Measurements from ENCODE around the gene ZNF683. TPM values are rescaled to one million over a fixed set of nuclear protein-coding genes. Genes with fewer than 3 reads are reported as not detected.

Gene ZNF683
- total RNA-seq, 1 donor from 2014 or later: not detected

DNA sequence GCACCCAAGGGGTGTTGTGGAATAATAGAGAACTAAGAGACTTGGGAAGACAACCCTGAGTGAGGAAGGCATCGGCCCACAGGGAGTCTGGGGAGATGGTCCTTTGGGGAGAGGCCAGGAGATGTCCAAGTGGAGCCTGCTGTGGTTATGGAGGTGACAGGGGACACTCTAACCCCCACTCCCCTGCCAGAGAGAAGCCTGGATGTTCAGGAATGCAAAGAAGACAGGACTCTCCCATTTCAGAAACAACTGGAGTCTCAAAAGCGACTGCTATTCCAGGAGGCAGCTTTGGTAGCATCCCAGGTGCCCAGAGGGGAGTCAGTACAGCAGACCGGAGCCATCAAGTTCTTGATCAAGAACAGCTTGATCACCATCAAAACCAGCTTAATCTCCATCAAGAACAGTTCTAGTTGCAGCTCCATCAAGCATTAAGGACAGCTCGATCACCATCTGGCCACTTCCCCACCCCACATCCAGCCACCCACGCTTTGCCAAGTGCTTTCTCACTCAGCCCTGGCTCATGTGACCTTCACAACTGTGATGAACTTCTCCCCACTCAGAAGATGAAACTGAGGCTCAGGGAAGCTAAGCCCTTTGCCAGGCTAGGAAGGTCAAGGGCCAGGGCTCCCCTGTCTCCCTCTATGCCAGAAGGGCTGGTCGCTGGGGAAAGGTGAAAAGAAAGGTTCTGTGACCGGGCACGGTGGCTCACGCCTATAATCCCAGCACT is 54.0 kb downstream of the ZNF683 start:
- no peak for DNase-seq (ENCODE audit: low spot score)
- intact Hi-C loops (cut with DNase I): no loop called here

DNA sequence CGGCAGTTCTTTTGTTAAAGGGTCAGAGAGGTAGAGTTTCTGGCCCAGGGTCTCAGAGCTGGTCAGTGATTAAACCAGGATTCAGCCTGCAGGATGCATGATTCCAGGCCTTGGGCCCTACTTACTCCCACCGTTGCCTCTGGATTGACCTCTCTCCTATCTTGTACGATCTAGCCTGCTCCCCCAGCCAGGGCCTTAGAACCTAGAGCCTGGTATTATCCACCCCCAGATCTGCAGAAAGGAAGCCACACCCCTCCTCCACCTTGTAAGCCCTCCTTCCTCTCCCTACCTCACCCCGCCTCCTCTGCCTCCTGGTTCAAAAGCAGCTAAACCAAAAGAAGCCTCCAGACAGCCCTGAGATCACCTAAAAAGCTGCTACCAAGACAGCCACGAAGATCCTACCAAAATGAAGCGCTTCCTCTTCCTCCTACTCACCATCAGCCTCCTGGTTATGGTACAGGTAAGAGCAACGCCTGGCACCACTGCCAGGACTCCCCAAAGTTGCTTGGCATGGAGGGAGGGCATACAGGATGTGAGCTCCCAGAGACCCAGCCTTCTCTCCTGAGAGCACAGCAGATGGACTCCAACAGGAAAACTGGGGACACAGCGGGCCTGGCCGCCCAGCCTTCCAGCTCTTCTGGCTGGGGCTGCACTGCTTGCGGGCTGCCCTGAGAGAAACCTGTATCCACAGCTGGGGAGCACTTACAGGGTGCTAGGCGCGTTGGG is 54.8 kb downstream of the ZNF683 start, which contains the start of gene CD52:
Gene CD52, plus strand, starts transcription at position 347 of the 726 bp plus-strand sequence. Its CDS starts 60 bp downstream, at position 407.
- no peak for DNase-seq (ENCODE audit: low spot score)
- intact Hi-C loops (cut with DNase I): no loop called here

DNA sequence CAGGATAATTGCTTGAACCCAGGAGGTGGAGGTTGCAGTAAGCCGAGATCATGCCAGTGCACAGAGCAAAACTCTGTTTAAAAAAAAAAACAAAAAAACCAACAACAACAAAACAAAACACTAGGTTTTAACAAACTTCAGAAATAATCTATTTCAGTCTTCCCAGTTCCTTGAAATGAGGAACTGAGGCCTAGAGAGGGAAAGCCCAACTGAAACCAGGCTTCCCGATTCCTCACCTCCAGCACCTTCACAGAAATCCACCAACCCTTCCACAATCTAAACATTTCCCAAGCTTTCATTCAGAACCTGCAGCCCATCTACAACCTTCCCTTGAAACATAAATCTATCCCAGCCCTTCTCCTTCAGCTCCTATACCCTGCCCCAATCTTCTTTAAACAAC is 55.4 kb downstream of the ZNF683 start:
- intact Hi-C loops (cut with DNase I): no loop called here
- no peak for DNase-seq (ENCODE audit: low spot score)

DNA sequence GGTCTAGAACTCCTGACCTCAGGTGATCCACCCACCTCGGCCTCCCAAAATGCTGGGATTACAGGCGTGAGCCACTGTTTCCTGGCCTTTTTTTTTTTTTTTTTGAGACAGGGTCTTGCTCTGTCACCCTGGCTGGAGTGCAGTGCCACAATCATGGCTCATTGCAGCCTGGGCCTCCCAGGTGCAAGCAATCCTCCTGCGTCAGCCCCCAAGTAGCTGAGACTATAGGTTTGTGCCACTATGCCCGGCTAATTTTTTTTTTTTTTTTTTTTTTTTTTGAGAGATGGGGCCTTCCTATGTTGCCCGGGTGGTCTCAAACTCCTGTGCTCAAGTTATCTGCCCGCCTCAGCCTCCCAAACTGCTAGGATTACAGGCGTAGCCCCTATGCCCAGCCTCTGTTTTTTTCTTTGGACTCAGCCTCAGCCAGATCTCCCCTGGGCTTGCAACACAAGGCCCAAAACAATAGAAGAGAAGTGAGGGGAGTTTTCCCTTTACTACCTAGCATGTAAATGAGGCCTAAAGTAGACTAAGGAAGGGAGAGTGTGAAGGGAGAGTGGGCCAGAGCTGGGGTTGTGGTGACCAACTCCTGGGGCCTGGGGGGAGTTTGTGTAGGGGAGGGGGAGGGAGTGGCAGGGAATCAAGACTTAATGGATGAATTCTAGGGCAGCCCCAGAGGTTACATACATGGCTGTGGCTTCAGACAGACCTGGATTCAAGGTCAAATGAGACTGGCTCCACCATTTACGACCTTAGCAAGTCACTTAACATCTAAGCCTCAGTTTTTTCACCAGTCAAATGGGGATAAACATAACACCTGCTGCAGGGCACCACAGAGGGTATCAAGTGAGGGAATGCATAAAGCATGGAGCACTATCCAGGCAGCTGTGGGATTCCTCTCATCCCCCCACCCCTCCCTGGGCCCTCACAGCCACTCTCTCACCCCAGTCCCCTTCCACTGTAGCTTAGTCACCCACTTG is 56.4 kb downstream of the ZNF683 start:
- no peak for DNase-seq (ENCODE audit: low spot score)
- intact Hi-C loops (cut with DNase I): no loop called here

DNA sequence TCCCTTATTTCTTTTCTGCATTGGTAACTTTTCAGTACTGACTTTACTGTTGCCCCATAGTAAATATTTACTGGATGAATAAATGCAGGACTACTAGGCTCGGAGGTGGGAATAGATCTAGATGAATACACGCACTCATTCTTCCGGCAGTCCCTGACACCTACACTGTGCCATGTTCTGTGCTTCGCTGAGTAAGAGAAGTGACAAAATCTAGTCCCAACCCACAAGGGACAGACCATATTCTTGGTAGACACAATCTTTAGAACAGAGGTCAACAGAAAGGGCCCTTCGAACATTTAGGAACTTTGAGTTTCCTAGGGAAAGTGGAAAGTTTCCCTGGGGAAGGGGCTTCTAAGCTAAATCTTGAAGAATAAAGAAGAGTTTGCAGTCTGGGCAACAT is 58.0 kb downstream of the ZNF683 start:
- no peak for DNase-seq (ENCODE audit: low spot score)
- intact Hi-C loops (cut with DNase I): no loop called here

Other genes starting within 250 kb of the ZNF683 start
- gene FAM110D, start 213.7 kb downstream of the ZNF683 start, total RNA-seq: 3.8 TPM
- gene C1orf232, start 203.8 kb downstream of the ZNF683 start, total RNA-seq: not detected
- gene ZNF593, start 202.8 kb downstream of the ZNF683 start, total RNA-seq: 23.2 TPM
- gene ZNF593OS, start 200.9 kb downstream of the ZNF683 start, total RNA-seq: not detected
- gene CNKSR1, start 195.3 kb downstream of the ZNF683 start, total RNA-seq: 2.9 TPM
- not detected for gene CATSPER4, start 182.1 kb downstream of the ZNF683 start, total RNA-seq
- gene CEP85, start 138.6 kb downstream of the ZNF683 start, total RNA-seq: 25.8 TPM
- 55.0 TPM for gene SH3BGRL3, start 92.7 kb downstream of the ZNF683 start, total RNA-seq
- gene UBXN11, start 66.1 kb downstream of the ZNF683 start, total RNA-seq: 8.3 TPM
- 4.6 TPM for gene CD52, start 54.8 kb downstream of the ZNF683 start, total RNA-seq
- gene CRYBG2, start 18.6 kb downstream of the ZNF683 start, total RNA-seq: not detected
- not detected for gene LIN28A, start 38.1 kb upstream of the ZNF683 start, total RNA-seq
- gene DHDDS, start 59.6 kb upstream of the ZNF683 start, total RNA-seq: 34.9 TPM
- gene HMGN2, start 99.7 kb upstream of the ZNF683 start, total RNA-seq: 162 TPM
- 3.3 TPM for gene RPS6KA1, start 157.0 kb upstream of the ZNF683 start, total RNA-seq

Data from cardiac septum (tissue), 1 donor.